ENCODE results near the gene CFAP57.

GRCh38 chr1:43271186-43272118 lies 99.3 kb downstream of the CFAP57 start:
- TF ChIP-seq CTCF (conservative IDR thresholded peaks at IDR 0.05; ENCODE audit: low read depth, low read length), result no peak
- no peak for TF ChIP-seq POLR2A (IDR thresholded peaks at IDR 0.05; ENCODE audit: low read depth, low read length)
- no peak for TF ChIP-seq RAD21 (IDR thresholded peaks at IDR 0.05; ENCODE audit: low read length)
- TF ChIP-seq RFX5 (IDR thresholded peaks at IDR 0.05; ENCODE audit: low read depth, low read length), result no peak
- no peak for TF ChIP-seq ELK1 (IDR thresholded peaks at IDR 0.05; ENCODE audit: borderline replicate concordance, low read depth, low read length)
- TF ChIP-seq CEBPB (IDR thresholded peaks at IDR 0.05; ENCODE audit: low read depth, low read length), result no peak
- no peak for TF ChIP-seq BHLHE40 (IDR thresholded peaks at IDR 0.05; ENCODE audit: low read depth, low read length)

Measured in IMR-90 (cell line).